DOHH2 (cell line): ENCODE data around the gene CUL7.

Experiments used
- CTCF ChIP-seq: fragments of 200-600 bp; sonication (generic); IDR thresholded peaks from one replicate; pipeline ENCODE4 v1.5.1; 2014; ENCODE audit warnings: antibody characterized with exemption, mild to moderate bottlenecking, low read depth, low read length; ENCODE audit not compliant: poor library complexity, severe bottlenecking
- EZH2phosphoT487 ChIP-seq: fragments of 200-600 bp; sonication (generic); IDR thresholded peaks from 2 replicates; pipeline ENCODE4 v1.6.1; 2017; ENCODE audit warnings: borderline replicate concordance, mild to moderate bottlenecking, antibody characterized with exemption, low read length, moderate library complexity, mixed read lengths

- TF ChIP-seq CTCF (no peak), EZH2phosphoT487 (no peak)
Measured at GRCh38 chr6:43045371-43045930, 8.2 kb downstream of the CUL7 start.
